Measurements from ENCODE around the gene CIT. TPM values are rescaled to one million over a fixed set of nuclear protein-coding genes. Genes with fewer than 3 reads are reported as not detected.

CIT gene
- total and polyA plus RNA-seq, 9 of the 15 experiments (the other 6 are each of a cell fraction or from before 2014, with no cell fraction given), result 1.1 to 46.7 (median 21.3) TPM

- no peak for TF ChIP-seq IRF1 (CRISPR knock-in tag; IDR thresholded peaks at IDR 0.05; ENCODE audit: borderline replicate concordance)
Measured at GRCh38 chr12:119668324-119668841, 208.7 kb downstream of the CIT start (continued).

GRCh38 chr12:119667577-119668323 is 209.4 kb downstream of the CIT start, which contains the start of gene PRKAB1:
Gene PRKAB1 (plus strand): TSS chr12:119668133. CDS start chr12:119668245, 112 bp downstream.
- H3K9me1 ChIP-seq (ENCODE audit: control insufficient read depth, insufficient read depth, low read length), result no peaks in the 10 kb centered on the region
- POLR2A ChIA-PET, result interaction anchor here (0.5 to 4.1 kb wide), 5 partner anchors 9 to 1292 kb away, joined by 3 to 44 read pairs (median 4); no protein-coding TSS in a partner anchor
- H3K4me2 ChIP-seq (ENCODE audit: insufficient read depth, low read length), result peak within 1 kb of the TSS; percentile 98
- peaks cover 33% of the 10 kb centered on the region for H3K36me3 ChIP-seq (ENCODE audit: control insufficient read depth, insufficient read depth, low read length)
- CTCF ChIA-PET (ENCODE audit: low intra/inter-chr PET ratio), result interaction anchor here (1.3 kb wide), 1 partner anchor 224 kb away, joined by 3 read pairs; no protein-coding TSS in a partner anchor
- H3K79me2 ChIP-seq (ENCODE audit: control insufficient read depth, insufficient read depth, low read length), result peaks cover 49% of the 10 kb centered on the region
- H3K27ac ChIP-seq (ENCODE audit: extremely low read depth, low read depth, low read length), result peak within 1 kb of the TSS; percentile 97
- peak; percentile 85 for FAIRE-seq
- H3K9me3 ChIP-seq (replicated peaks; ENCODE audit: control insufficient read depth, insufficient read depth, low read depth, low read length), result no peaks in the 10 kb centered on the region
- BruUV-seq (replicated peaks), result no TSS peak
- H3K27me3 ChIP-seq (ENCODE audit: control insufficient read depth in 2 of 2, insufficient read depth in 2 of 2, low read length in 2 of 2), result no peaks in the 10 kb centered on the region
- H2AFZ ChIP-seq (ENCODE audit: low read depth, low read length), result peak within 1 kb of the TSS; percentile 76
- peaks cover 22 to 59% of the 10 kb centered on the region in 2 experiments for H3K4me1 ChIP-seq (replicated peaks in 1 of 2; ENCODE audit: control insufficient read depth in 2 of 2, insufficient read depth in 2 of 2, low read length in 2 of 2)
- ATAC-seq, result peak; percentile 91
- intact Hi-C loops (cut with micrococcal nuclease) (loop anchor here (10.0 kb wide), 1 partner anchor 237 kb away; no protein-coding TSS in a partner anchor), in situ Hi-C loops (cut with MboI) (no loop called here)
- H3K9ac ChIP-seq (ENCODE audit: insufficient read depth in 1 of 2, low read depth in 2 of 2, low read length in 2 of 2), result peak within 1 kb of the TSS; percentile 99 to 100
- peak within 1 kb of the TSS; percentile 81 for H3K4me3 ChIP-seq
- no peaks in the 10 kb centered on the region for H4K20me1 ChIP-seq (replicated peaks; ENCODE audit: control insufficient read depth, insufficient read depth, low read length)
- DNase-seq (ENCODE audit: extremely low read depth in 1 of 4, low spot score in 3 of 4), result peak; percentile 94 to 99 (median 94)
- WGBS (ENCODE audit: insufficient coverage, low coverage, missing lambda C conversion rate), result under 1% methylated on average over 61 of the region's 69 CpGs
- TF ChIP-seq LARP7 (IDR thresholded peaks at IDR 0.05), result 0 out of 2 replicates have a peak, but pooled peaks have one; percentile 23
- no peak for TF ChIP-seq THRA (IDR thresholded peaks at IDR 0.05)
- TF ChIP-seq ZNF274 (IDR thresholded peaks at IDR 0.05; ENCODE audit: borderline replicate concordance, low read depth, low read length), result peak; percentile 59; the same call in 1 of the 2 replicates
- TF ChIP-seq U2AF1 (optimal IDR thresholded peaks at IDR 0.05; ENCODE audit: low read depth, low read length), result no peak
- peak; percentile 58; the same call in 1 of the 2 replicates for TF ChIP-seq NR2C2 (CRISPR knock-in tag; IDR thresholded peaks at IDR 0.05)
- peak; percentile 92 for TF ChIP-seq NR2C2 (tag; IDR thresholded peaks at IDR 0.05)
- TF ChIP-seq, protein P1, sequence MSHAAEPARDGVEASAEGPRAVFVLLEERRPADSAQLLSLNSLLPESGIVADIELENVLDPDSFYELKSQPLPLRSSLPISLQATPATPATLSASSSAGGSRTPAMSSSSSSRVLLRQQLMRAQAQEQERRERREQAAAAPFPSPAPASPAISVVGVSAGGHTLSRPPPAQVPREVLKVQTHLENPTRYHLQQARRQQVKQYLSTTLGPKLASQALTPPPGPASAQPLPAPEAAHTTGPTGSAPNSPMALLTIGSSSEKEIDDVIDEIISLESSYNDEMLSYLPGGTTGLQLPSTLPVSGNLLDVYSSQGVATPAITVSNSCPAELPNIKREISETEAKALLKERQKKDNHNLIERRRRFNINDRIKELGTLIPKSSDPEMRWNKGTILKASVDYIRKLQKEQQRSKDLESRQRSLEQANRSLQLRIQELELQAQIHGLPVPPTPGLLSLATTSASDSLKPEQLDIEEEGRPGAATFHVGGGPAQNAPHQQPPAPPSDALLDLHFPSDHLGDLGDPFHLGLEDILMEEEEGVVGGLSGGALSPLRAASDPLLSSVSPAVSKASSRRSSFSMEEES (CRISPR knock-in tag; IDR thresholded peaks at IDR 0.05), result no peak
- TF ChIP-seq CREBBP (IDR thresholded peaks at IDR 0.05; ENCODE audit: low read depth, low read length), result no peak
- no peak for TF ChIP-seq KAT2B (IDR thresholded peaks at IDR 0.05; ENCODE audit: low read depth, low read length)
- peak; percentile 81; the same call in 1 of the 2 replicates for TF ChIP-seq ZNF830 (CRISPR knock-in tag; IDR thresholded peaks at IDR 0.05)
- TF ChIP-seq, protein P2, sequence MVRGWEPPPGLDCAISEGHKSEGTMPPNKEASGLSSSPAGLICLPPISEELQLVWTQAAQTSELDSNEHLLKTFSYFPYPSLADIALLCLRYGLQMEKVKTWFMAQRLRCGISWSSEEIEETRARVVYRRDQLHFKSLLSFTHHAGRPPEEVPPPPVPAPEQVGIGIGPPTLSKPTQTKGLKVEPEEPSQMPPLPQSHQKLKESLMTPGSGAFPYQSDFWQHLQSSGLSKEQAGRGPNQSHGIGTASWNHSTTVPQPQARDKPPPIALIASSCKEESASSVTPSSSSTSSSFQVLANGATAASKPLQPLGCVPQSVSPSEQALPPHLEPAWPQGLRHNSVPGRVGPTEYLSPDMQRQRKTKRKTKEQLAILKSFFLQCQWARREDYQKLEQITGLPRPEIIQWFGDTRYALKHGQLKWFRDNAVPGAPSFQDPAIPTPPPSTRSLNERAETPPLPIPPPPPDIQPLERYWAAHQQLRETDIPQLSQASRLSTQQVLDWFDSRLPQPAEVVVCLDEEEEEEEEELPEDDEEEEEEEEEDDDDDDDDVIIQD (CRISPR knock-in tag; IDR thresholded peaks at IDR 0.05), result no peak
- peak; percentile 73 to 75; a peak in 3 of 4 replicates for TF ChIP-seq SIN3A (IDR thresholded peaks at IDR 0.05; ENCODE audit: borderline replicate concordance in 2 of 2, control insufficient read depth in 1 of 2, low read depth in 2 of 2, low read length in 2 of 2)

Measured in K562 (cell line).